Activated CD4-positive, alpha-beta T cell treated with anti-CD3 and anti-CD28 coated beads for 4 hours (primary cell): ENCODE measurements around the gene RAPGEF6.
"Not testable (repeated sequence)": the region's sequence is repeated elsewhere in the genome, so short reads cannot be mapped to it uniquely, and the experiment has no call there.

Experiments used
- DNase-seq, 2 donors: peaks; one replicate each; pipeline ENCODE4 v3.0.0-alpha.2; 2020

The RAPGEF6 gene

GRCh38 chr5:131640043-131640856 is 5.2 kb upstream of the RAPGEF6 start:
- DNase-seq = peak; percentile 56 to 62

DNA sequence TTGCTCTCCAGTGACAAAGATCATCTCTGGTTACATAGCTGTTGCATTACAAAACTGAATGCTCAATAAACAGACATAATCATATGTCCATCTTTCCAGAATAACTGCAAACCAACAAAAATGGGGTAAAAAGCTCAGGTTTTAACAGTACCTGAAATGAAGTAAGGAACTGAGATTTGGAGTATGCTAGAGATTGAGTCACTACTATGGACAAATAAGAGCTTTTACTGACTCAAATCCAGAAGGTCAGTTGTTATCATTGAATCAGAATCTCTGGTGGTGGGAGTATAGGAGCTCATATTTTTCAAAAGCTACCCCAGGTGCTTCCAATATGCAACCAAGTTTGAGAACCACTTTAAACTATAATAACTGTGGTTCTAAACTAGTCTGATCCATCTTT is 4.1 kb upstream of the RAPGEF6 start:
- DNase-seq = no peak

GRCh38 chr5:131637694-131638093 is 2.7 kb upstream of the RAPGEF6 start:
- no peak for DNase-seq

DNA sequence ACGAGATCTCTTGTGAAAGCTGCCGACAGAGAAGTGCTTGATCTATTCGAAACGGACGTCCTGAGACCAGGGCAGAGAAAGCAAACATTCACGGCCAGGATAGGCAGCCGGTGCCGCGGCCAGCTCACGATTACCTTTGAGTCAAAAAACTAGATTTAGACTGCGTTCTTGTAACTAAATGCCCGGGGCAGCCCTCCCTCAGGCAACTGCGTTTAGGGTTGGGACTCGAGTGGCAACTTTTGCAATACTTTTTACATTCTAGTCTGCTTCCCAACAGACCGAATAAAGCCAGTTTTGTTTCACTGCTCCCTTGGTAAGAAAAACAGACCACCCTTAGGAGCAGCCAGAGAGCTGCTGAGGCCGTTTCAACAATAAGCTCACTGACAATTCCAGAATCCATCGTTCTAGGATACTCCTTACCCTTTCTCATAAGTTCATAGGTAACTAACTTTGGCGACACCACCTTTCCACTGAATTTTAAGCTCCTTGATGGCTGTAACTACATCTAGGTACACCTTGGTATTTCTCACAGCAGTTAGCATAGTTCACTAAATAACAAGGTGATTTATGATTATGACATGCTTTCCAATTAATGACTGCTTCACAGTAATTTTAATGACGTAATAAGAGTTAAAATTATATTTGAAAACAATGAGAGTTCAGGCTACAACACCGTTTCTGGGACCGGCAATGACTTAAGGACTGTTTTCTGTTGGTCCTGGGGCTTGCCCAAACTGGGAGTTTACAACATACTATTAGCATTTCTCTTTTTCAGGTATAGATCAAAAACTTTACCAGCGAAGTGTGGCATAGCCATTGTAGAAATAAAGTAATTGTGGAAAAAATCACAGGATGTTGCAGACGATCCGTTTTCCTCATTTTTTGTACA is 899 bp upstream of the RAPGEF6 start:
- peak in 1 of 2 donors; percentile 20 for DNase-seq

DNA sequence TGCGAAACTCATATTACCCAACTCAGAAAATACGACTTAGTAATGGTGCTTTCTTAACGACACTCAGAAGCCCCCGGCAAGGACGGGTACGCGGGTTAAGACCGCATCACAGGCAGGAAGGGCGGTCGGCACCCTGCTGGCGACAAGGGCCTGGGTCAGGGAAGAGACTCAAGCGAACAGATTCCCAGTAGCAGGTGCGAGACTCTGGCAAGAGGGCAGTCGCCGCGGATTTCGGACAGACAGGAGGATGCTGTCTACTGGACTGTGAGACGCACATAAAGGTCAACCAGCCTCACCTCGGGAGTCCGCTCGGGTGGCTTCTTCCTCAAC is 398 bp downstream of the RAPGEF6 start:
- no peak for DNase-seq

DNA sequence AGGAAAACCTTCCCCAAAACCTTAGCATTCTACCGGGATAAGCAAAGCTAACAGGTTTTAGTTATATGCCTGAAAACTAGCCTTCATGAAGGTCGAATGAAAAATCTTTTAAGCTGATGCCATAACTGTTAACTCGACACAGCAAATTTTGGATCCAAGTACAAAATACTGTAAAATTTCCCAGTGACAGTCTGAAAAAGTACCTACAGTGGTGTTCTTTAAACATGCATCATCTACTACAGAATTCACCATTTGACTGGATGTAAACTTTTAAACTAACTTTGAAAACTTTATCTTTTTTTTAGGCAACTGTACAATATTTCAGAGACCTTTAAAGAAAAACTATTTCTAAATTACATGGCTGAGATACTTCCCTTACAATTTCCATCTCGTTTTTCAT is 791 bp downstream of the RAPGEF6 start:
- DNase-seq = no peak

DNA sequence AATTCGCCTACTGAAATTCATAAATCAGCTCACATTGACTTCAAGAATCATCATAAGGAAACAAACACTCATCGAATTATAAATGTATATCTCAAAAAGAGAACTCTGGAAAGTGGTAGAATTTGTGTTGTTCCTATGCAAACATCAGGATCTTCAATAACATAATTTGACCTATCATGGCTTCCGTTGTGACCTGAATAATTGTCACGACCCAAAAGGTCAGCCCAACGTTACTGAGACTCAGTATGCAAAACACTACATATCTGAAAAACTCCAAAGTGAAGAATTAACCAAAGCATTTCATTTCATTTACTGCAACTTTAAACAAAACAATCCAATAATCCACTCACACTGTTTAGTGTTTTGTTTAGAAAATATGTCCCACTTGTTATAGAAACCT is 1.2 kb downstream of the RAPGEF6 start:
- DNase-seq = no peak

GRCh38 chr5:131630963-131631350 is 4.1 kb downstream of the RAPGEF6 start:
- DNase-seq = no peak

DNA sequence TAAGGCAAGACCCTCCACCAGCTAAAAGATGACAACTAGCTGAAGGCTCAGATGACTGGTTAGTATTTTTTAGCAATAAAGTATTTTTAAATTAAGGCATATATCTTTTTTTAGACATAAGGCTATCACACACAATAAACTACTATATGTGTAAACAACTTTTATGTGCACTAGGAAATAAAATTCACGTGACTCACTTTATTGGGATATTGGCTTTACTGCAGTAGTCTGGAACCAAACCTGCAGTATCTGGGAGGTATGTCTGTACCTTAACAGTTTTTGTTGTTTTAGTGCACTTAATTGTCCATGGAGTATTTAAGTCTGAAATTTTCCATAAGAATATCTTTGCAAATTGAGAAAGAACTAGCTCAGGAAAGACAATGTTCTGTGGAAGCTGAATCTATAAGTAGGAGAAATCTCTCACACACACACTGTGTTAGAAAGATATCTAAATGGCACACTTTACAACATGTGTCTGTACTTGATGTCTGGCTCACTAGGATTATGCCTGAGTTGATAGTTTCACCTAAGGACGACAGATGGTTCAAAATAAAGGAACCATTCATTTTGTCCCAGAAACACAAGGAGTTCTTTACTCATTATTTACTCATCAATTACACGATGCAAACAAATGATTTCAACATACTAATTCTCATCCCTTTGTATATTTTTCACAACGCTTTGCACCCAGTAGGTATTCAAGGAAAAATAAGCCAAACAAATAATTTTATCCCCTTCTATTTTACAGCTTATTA is 4.6 kb downstream of the RAPGEF6 start:
- no peak for DNase-seq

- no peak for DNase-seq
Measured at GRCh38 chr5:131628990-131629389, 6.0 kb downstream of the RAPGEF6 start.

DNA sequence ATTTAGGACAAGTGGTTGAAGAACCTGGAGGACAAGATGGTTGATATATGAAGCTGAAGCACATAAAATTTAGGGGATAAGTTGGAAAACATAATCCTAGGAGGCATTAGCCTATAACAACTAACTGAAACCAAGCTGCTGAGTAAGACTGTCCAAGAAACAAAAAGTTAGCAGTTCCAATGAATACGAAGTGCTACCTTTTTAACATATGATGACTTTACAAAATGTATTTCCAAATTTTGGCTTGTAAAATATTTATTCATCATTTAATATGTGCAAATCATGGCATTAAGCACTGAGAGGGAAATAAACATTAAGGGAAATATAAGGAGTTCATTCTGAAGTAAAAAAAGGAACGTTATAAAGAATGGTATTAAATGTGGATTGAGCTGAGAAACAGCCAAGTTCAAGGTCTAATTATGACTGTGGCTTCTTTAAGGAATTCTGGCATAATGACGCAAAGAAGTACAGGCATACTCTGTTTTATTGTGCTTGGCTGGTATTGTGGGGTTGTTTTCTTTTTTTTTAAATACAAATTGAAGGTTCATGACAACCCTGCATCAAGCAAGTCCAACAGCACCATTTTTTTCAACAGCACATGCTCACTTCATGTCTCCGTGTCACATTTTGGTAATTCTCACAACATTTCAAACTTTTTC is 7.7 kb downstream of the RAPGEF6 start:
- DNase-seq = no peak

DNA sequence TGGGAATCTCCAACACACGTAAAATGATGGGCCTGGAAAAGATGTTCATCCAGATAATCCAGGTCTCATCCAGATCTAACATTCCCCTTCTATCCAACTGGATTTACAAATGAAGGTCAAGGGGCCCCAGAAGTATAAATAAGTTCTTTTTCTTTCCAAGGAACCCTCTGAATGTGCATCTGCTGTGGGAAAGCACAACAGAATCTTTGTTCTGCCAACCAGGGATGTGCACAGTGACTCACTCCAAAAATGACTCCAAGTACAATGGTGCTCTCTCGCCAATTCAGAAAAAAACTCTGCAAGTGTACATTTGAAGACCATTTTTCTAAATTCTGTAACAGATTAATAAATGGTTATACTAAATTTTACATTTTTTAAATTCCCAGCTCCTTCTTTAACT is 12.4 kb downstream of the RAPGEF6 start:
- no peak for DNase-seq

DNA sequence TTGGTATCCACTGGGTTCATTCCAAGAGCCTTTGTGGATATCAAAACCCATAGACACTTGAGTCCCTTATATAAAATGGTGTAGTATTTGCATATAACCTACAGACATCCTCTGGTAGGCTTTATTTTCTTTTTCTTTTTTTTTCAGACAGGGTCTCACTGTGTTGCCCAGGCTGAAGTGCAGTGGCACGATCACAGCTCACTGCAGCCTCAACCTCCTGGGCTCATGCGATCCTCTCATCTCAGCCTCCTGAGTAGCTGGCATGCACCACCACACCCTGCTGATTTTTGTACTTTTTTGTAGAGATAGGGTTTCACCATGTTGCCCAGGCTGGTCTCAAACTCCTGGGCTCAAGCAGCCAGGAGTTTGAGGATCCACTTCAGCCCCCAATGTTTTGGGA is 13.9 kb downstream of the RAPGEF6 start:
- not testable (repeated sequence) for DNase-seq

GRCh38 chr5:131619102-131619501 is 15.9 kb downstream of the RAPGEF6 start:
- DNase-seq = no peak

DNA sequence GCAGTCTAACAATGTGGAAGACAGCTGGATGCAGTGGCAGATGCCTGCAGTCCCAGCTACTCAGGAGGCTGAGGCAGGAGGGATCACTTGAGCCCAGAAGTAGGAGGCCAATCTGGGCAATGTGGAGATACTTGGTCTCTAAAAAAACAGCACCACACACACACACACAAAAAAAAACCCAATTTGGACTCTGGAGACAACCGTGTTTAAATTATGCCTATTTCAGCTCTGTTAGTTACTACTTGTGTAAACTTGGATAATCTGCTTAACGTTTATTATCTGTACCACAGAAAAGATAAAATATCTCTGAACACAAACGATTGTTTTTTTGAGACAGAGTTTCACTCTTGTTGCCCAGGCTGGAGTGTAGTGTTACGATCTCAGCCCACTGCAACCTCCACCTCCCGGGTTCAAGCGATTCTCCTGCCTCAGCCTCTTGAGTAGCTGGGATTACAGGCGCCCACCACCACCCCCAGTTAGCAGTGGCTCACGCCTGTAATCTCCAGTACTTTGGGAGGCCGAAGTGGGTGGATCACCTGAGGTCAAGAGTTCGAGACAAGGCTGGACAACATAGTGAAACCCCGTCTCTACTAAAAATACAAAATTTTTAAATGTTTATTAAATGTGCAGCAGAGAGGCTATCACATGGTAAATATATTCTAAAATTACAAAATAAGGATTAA is 17.7 kb downstream of the RAPGEF6 start:
- DNase-seq = no peak

DNA sequence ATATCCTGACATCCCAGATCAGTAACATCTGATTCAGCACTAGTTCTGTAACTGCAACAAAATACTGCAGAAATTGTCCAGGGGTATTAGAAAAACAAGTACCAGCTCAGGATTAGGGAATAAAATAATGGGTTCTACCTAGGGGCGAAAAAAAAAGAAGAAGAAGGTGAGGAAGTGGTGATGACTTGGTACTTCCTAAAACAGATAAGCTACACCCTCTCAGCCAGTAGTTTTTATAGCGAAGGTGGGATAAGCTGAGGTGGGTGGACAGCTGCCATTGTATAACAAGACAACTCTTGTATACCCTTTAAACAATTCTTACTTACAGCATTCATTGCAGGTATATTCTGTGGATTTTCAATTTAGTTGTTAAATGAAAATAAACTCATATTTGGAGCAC is 19.1 kb downstream of the RAPGEF6 start:
- no peak for DNase-seq

- DNase-seq = no peak
Measured at GRCh38 chr5:131613423-131613822, 21.6 kb downstream of the RAPGEF6 start.

GRCh38 chr5:131611064-131611381 is 24.0 kb downstream of the RAPGEF6 start:
- no peak for DNase-seq

DNA sequence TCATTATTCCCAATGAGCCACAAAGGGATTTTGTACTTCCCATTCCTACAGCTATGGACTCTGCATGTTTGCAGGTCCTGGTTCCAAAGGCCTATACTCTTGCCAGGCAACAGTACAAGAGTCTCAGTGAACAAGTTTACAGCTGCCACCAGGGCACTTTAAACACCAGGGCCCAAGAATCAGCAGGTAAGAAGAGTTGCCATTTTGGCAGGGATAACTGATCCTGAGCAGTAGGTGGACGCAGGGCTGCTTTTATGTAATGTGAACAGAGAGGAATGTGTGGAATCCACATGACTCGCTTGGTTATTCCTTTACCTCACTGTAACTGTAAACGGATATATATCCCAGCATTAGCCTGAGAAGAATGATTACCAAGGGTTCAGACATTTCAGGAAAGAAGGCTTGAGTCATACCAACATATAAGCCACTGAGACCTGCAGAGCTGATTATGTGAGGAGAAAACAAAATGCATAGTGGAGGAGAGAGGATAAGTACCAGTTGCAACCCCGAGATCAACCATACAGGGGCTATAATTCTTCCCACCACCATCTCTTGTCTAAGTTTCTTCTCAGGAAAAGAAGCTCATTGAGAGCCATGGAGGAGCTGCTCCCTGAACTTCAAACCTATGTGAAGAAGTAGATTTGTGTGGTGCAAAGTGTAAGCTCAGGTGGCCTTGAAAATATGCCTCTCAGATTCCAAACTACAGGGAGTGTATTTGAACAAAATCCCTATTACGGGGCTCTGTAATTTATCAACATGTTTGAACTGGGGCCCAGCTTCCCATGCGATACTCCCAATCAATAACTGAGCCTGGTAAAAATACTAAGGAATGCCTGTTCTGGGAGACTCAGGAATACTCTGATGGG is 24.6 kb downstream of the RAPGEF6 start:
- DNase-seq = no peak

GRCh38 chr5:131609774-131610173 is 25.3 kb downstream of the RAPGEF6 start:
- no peak for DNase-seq

DNA sequence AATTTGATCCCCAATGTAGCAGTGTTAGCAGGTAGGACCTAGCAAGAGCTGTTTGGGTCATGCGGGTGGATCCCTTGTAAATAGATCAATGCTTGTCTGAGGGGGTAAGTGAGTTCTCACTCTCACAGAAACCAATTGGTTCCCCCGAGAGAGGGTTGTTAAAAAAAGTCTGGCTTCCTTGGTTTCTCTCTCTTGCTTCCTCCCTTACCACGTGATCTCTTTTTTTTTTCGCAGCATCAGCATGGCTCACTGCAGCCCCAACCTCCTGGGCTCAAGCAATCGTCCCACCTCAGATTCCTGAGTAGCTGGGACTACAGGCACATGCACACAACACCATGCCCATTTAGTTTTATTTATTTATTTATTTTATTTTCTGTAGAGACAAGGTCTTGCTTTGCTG is 26.4 kb downstream of the RAPGEF6 start:
- no peak for DNase-seq
